ENCODE results near the gene SHCBP1L. TPM values are rescaled to one million over a fixed set of nuclear protein-coding genes. Genes with fewer than 3 reads are reported as not detected.

SHCBP1L gene
- not detected for total RNA-seq (2021; ENCODE audit: unreplicated experiment)
- not detected for polyA plus RNA-seq (2012; ENCODE audit: insufficient read length)
- percentile 2 among the genes with signal in this experiment for Bru-seq, nascent RNA
- BruChase-seq, experiment 1, labeled RNA remaining after a 2-hour chase: percentile 4 among the genes with signal in this experiment
- not detected for BruChase-seq, experiment 2, labeled RNA remaining after a 6-hour chase
- long read RNA-seq: 0 reads

DNA sequence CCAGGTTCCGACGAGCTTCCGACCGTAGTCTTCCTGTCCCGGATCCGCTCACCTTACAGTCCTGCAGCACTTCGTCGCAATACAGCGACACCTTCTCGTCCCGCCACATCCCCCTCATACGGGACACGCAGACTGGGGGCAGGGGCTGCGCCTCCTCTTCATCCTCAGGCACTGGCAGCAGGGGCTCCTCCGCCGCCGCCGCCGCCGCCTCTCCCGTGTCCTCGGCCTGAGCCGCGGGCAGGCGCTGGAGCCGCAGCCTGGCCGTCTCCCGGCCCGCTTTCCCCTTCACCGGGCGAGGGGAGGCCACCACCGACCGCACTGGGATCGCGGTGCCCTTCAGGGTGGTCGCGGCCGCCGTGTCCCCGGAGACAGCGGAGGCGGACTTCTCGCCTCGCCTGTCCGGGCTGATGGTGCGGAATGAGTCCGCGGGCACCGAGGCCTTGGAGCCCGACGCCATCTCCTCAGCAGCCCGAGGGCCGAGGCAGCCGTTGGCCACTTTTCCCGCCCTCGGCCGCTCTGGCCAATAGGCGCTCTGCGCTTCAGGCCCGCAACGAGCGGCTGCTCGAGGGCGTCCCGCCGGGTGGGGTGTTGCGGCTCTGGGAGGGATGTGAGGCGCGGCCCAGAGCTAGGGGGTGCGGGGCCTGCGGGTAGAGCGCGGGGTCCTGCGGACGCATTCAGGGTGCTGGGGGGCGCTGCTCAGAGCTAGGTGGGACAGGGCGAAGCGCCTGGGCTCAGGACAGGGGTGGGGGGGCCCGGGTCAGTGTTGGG, at the start of gene SHCBP1L:
Gene SHCBP1L (minus strand): TSS at position 490 of the 768 bp plus-strand sequence. CDS start 33 bp downstream, at position 457.
- H3K27me3 ChIP-seq (ENCODE audit: control insufficient read depth, insufficient read depth, low read length): no peaks in the 10 kb centered on the region
- H3K27ac ChIP-seq (ENCODE audit: low read length): no peak within 1 kb of the TSS
- in situ Hi-C loops (cut with HindIII; ENCODE audit: low pct_unique_long_range_greater_than_20kb, low sequenced_read_pairs) (no loop called here), intact Hi-C loops (cut with micrococcal nuclease; ENCODE audit: unreplicated experiment) (no loop called here)
- POLR2A ChIA-PET: no interaction called here
- no peaks in the 10 kb centered on the region for H3K36me3 ChIP-seq (ENCODE audit: control insufficient read depth, insufficient read depth, low read length)
- TF ChIP-seq POLR2AphosphoS5 (IDR thresholded peaks at IDR 0.05; ENCODE audit: low read depth, low read length) (no peak), SIN3A (IDR thresholded peaks at IDR 0.05; ENCODE audit: borderline replicate concordance, insufficient read depth, low read depth, low read length) (no peak), TCF7L2 (IDR thresholded peaks at IDR 0.05; ENCODE audit: low read depth, low read length) (no peak)
- TF ChIP-seq, protein P1, sequence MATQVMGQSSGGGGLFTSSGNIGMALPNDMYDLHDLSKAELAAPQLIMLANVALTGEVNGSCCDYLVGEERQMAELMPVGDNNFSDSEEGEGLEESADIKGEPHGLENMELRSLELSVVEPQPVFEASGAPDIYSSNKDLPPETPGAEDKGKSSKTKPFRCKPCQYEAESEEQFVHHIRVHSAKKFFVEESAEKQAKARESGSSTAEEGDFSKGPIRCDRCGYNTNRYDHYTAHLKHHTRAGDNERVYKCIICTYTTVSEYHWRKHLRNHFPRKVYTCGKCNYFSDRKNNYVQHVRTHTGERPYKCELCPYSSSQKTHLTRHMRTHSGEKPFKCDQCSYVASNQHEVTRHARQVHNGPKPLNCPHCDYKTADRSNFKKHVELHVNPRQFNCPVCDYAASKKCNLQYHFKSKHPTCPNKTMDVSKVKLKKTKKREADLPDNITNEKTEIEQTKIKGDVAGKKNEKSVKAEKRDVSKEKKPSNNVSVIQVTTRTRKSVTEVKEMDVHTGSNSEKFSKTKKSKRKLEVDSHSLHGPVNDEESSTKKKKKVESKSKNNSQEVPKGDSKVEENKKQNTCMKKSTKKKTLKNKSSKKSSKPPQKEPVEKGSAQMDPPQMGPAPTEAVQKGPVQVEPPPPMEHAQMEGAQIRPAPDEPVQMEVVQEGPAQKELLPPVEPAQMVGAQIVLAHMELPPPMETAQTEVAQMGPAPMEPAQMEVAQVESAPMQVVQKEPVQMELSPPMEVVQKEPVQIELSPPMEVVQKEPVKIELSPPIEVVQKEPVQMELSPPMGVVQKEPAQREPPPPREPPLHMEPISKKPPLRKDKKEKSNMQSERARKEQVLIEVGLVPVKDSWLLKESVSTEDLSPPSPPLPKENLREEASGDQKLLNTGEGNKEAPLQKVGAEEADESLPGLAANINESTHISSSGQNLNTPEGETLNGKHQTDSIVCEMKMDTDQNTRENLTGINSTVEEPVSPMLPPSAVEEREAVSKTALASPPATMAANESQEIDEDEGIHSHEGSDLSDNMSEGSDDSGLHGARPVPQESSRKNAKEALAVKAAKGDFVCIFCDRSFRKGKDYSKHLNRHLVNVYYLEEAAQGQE (IDR thresholded peaks at IDR 0.05; ENCODE audit: insufficient read depth in 1 of 2, low read depth in 2 of 2, low read length in 1 of 2): no peak
- TF ChIP-seq, protein P2, sequence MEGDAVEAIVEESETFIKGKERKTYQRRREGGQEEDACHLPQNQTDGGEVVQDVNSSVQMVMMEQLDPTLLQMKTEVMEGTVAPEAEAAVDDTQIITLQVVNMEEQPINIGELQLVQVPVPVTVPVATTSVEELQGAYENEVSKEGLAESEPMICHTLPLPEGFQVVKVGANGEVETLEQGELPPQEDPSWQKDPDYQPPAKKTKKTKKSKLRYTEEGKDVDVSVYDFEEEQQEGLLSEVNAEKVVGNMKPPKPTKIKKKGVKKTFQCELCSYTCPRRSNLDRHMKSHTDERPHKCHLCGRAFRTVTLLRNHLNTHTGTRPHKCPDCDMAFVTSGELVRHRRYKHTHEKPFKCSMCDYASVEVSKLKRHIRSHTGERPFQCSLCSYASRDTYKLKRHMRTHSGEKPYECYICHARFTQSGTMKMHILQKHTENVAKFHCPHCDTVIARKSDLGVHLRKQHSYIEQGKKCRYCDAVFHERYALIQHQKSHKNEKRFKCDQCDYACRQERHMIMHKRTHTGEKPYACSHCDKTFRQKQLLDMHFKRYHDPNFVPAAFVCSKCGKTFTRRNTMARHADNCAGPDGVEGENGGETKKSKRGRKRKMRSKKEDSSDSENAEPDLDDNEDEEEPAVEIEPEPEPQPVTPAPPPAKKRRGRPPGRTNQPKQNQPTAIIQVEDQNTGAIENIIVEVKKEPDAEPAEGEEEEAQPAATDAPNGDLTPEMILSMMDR (IDR thresholded peaks at IDR 0.05): no peak
- H3K4me1 ChIP-seq (ENCODE audit: control insufficient read depth, insufficient read depth, low read length): no peaks in the 10 kb centered on the region
- H3K9me3 ChIP-seq (ENCODE audit: control insufficient read depth, insufficient read depth, low read depth, low read length): no peaks in the 10 kb centered on the region
- no peak within 1 kb of the TSS for H3K4me3 ChIP-seq (ENCODE audit: low read depth in 2 of 2, low read length in 2 of 2)
- DNase-seq (ENCODE audit: low read depth, low spot score): no peak
- no peak for ATAC-seq
- CTCF ChIA-PET: no interaction called here
- no TSS peak for BruUV-seq (replicated peaks)

- no peak overlapping the region for H3K4me3 ChIP-seq (ENCODE audit: low read depth in 2 of 2, low read length in 2 of 2)
- H3K4me1 ChIP-seq (ENCODE audit: control insufficient read depth, insufficient read depth, low read length): no peaks in the 10 kb centered on the region
- ChIA-PET POLR2A (no interaction called here), CTCF (no interaction called here)
- DNase-seq (ENCODE audit: low read depth, low spot score): no peak
- H3K27ac ChIP-seq (ENCODE audit: low read length): no peak overlapping the region
- TF ChIP-seq SIN3A (IDR thresholded peaks at IDR 0.05; ENCODE audit: borderline replicate concordance, insufficient read depth, low read depth, low read length) (no peak), POLR2AphosphoS5 (IDR thresholded peaks at IDR 0.05; ENCODE audit: low read depth, low read length) (no peak), TCF7L2 (IDR thresholded peaks at IDR 0.05; ENCODE audit: low read depth, low read length) (no peak)
- TF ChIP-seq, protein P1 (IDR thresholded peaks at IDR 0.05; ENCODE audit: insufficient read depth in 1 of 2, low read depth in 2 of 2, low read length in 1 of 2): no peak
- TF ChIP-seq, protein P2 (IDR thresholded peaks at IDR 0.05): no peak
- in situ Hi-C loops (cut with HindIII; ENCODE audit: low pct_unique_long_range_greater_than_20kb, low sequenced_read_pairs) (no loop called here), intact Hi-C loops (cut with micrococcal nuclease; ENCODE audit: unreplicated experiment) (no loop called here)
- no TSS peak for BruUV-seq (replicated peaks)
- H3K27me3 ChIP-seq (ENCODE audit: control insufficient read depth, insufficient read depth, low read length): no peaks in the 10 kb centered on the region
- no peak for ATAC-seq
- no peaks in the 10 kb centered on the region for H3K36me3 ChIP-seq (ENCODE audit: control insufficient read depth, insufficient read depth, low read length)
- no peaks in the 10 kb centered on the region for H3K9me3 ChIP-seq (ENCODE audit: control insufficient read depth, insufficient read depth, low read depth, low read length)
Measured at GRCh38 chr1:183002267-183002666, 49.3 kb upstream of the SHCBP1L start.
